ENCODE results near the gene ABCD4.
"Not testable (repeated sequence)": the region's sequence is repeated elsewhere in the genome, so short reads cannot be mapped to it uniquely, and the experiment has no call there.

Gene ABCD4

DNA sequence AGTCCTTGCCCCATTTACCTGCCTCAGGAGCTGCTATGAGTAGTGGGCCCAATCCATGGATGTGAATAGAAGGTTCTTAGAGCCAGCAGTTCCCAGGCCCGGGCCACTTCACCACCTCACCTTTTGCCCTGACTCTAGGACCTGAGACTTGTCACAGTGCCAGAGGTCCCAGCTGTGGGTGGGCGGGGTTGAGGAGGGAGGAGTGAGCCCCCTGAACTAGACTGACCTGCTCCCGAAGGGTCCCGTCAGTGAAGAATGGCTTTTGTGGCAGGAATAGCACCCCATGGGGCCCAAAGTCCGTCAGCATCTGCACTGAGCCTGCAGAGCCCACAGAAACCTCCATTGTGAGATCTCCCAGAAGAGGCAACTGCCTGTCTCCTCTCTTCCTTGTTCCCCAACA lies 12.9 kb downstream of the ABCD4 start:
- TF ChIP-seq GATA1 (IDR thresholded peaks at IDR 0.05; ENCODE audit: low read depth, low read length) = no peak
- TF ChIP-seq POLR2A (IDR thresholded peaks at IDR 0.05; ENCODE audit: low read length) = no peak
- no peak for DNase-seq

GRCh38 chr14:74286736-74287135 lies 16.0 kb downstream of the ABCD4 start:
- no peak for TF ChIP-seq POLR2A (IDR thresholded peaks at IDR 0.05; ENCODE audit: low read length)
- TF ChIP-seq GATA1 (IDR thresholded peaks at IDR 0.05; ENCODE audit: low read depth, low read length) = no peak
- no peak for DNase-seq

DNA sequence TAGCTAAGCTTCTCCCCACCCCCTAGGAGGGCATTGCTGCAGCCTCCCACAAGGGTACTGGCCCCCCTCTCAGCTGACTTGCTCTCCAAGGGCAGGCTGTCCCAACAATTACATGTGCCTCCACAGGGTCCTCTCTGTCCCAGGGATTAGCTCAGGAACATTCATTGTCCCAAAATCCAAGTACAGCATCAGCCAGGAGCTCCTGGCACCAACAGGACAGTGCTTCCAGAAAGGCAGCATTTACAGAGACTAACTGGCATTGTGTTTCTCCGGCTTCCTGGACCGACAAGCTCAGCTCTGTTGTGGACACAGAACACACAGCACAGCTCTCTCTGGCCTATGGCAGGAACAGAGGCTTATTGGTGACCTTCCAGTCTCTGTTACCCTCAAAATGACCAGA lies 21.7 kb downstream of the ABCD4 start:
- no peak for TF ChIP-seq POLR2A (IDR thresholded peaks at IDR 0.05; ENCODE audit: low read length)
- no peak for TF ChIP-seq GATA1 (IDR thresholded peaks at IDR 0.05; ENCODE audit: low read depth, low read length)
- DNase-seq = no peak

- DNase-seq = no peak
- TF ChIP-seq GATA1 (IDR thresholded peaks at IDR 0.05; ENCODE audit: low read depth, low read length) (no peak), POLR2A (IDR thresholded peaks at IDR 0.05; ENCODE audit: low read length) (no peak)
These were observed 24.7 kb downstream of the ABCD4 start for GRCh38 chr14:74278080-74278479.

DNA sequence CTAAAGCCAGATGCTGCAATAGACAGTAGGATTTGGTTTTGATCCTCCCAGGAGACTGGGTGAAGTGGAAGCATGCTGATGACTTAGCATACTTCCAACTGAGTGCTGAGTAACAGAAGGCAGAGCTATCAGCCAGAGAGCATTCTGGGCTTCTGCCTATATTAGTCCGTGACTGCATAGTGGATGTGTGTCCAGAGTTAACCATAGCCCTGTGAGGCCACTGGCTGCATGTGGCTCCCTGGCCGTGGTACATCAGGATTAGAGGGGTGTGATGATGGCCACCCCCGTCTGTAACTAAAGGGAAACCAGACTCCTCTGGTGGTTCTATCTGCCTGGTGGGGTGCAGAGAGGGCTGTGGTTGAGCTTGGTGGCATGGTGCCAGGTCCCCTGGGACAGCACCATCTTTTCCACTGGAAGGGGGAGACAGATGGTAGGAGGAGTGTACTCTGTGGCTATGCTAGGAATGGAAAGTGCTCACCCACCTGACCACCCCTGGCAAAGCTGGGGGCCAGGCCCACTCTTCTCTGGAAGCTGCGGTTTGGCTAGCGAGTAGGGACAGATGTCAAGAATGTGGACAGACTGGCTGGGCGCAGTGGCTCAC lies 27.4 kb downstream of the ABCD4 start:
- no peak for TF ChIP-seq POLR2A (IDR thresholded peaks at IDR 0.05; ENCODE audit: low read length)
- TF ChIP-seq GATA1 (IDR thresholded peaks at IDR 0.05; ENCODE audit: low read depth, low read length) = no peak
- DNase-seq = peak in 1 of 2 experiments; percentile 26

DNA sequence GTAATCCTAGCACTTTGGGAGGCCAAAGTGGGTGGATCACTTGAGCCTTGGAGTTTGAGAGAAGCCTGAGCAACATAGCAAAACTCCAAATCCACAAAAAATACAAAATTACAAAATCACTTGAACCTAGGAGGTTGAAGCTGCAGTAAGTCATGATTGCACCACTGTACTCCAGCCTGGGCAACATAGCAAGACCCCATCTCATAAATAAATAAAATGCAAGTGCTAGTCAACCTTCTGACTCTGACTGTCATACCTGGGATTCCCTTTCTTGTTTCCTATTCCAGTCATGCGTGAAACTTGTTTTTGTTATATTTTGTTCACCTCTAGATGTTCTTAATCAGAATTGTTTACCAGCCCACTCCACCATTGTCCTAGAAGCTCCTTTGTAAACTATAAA lies 31.4 kb downstream of the ABCD4 start:
- no peak for DNase-seq
- TF ChIP-seq GATA1 (IDR thresholded peaks at IDR 0.05; ENCODE audit: low read depth, low read length) = no peak
- TF ChIP-seq POLR2A (IDR thresholded peaks at IDR 0.05; ENCODE audit: low read length) = no peak

DNA sequence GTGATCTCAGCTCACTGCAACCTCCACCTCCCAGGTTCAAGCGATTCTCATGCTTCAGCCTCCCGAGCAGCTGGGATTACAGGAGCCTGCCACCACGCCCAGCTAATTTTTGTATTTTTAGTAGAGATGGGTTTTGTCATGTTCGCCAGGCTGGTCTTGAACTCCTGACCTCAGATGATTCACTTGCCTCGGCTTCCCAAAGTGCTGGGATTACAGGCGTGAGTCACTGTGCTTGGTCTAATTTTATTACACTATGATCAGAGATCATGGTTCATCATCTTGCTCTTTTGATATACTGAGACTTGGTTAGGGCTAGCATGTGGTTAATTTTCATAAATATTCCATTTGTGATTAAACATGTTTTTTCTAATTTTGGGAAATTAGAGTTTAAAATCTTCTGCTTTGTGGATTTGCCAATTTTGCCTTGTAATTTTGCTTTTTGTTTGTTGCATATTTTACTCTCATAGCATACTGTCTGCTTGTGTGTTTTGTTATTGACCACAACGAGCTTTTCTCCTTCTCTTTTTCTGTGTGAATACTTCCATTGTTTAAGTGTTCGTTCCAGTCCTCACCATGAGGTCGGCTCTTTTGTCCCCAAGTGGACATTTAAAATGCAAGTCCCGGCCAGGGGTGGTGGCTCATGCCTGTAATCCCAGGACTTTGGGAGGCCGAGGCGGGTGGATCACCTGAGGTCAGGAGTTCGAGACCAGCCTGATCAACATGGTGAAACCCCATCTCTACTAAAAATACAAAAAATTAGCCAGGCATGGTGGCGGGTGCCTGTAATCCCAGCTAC lies 32.2 kb downstream of the ABCD4 start:
- DNase-seq = not testable (repeated sequence)

DNA sequence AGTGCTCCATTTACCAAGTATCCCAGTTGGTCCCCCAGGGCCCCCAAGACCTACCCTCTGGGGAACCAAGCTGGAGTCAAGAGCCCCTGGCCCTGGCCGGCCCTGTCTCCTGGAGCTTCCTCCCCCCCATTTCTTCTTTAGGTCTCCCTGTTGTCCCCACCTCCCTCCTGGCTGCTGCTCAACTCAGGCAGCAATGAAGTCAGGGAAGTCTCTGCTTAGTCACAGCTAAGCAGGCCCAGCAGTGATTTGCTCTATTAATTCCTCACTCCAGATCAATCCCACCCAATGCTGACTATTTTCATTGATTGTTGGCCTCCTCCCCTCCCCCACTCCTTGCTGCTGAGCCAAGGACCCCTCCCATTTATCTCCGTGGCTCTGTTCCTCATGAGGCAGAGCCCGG lies 35.1 kb downstream of the ABCD4 start:
- TF ChIP-seq GATA1 (IDR thresholded peaks at IDR 0.05; ENCODE audit: low read depth, low read length) (no peak), POLR2A (IDR thresholded peaks at IDR 0.05; ENCODE audit: low read length) (no peak)
- DNase-seq = no peak

DNA sequence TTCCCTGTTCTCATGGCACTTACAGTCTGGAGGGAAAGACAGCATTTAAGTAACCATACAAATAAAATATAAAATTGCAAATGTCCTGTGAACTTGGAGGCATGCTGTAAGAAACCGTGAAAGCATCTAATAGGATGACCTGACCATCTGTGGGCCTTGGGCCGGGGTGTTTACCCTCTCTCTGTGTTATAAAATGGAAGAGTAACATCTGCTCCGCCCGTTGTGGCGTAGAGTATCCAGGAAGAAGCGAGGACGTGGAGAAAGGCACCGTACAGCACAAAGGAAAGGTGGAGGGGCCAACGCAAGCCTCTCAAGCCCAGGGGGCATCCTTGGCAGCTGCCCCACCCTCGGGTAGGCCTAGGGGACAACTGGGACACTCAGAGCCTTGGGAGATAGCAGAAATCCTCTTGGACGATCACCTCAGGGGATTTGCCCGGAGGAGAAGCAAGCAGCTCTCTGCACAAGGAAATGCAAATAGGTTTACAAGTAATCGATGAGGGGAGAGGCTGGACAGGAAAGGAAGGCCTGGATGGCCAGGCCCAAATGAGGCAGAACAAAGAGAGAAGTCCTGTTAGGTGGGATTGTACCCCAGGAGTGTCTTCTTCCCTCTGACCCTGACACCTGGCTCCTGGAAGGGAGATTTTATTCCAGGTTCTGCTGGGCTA lies 37.3 kb downstream of the ABCD4 start:
- no peak for DNase-seq
- TF ChIP-seq GATA1 (IDR thresholded peaks at IDR 0.05; ENCODE audit: low read depth, low read length) = no peak
- no peak for TF ChIP-seq POLR2A (IDR thresholded peaks at IDR 0.05; ENCODE audit: low read length)

- no peak for DNase-seq
- TF ChIP-seq GATA1 (IDR thresholded peaks at IDR 0.05; ENCODE audit: low read depth, low read length) = no peak
- no peak for TF ChIP-seq POLR2A (IDR thresholded peaks at IDR 0.05; ENCODE audit: low read length)
These were observed 38.8 kb downstream of the ABCD4 start for GRCh38 chr14:74263921-74264320.

DNA sequence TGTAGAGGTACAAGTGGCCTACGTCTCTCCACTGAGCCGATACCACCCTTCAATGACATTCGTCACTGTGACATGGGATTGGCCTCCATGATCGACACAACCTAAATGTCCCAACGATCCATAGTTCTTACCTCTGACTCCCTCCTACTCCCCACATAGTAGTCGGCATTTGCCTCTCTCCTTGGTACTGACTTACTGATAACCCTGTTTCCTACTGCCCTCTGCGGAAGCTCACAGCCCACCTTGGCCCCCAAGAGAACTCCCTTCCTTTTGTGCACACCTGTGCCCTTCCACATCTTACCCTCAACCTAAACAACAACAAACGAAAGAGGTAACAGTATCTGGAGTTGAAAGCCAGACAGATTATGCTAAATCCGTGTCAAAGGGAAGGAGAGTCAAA lies 39.6 kb downstream of the ABCD4 start:
- DNase-seq = no peak
- TF ChIP-seq GATA1 (IDR thresholded peaks at IDR 0.05; ENCODE audit: low read depth, low read length) (no peak), POLR2A (IDR thresholded peaks at IDR 0.05; ENCODE audit: low read length) (no peak)

DNA sequence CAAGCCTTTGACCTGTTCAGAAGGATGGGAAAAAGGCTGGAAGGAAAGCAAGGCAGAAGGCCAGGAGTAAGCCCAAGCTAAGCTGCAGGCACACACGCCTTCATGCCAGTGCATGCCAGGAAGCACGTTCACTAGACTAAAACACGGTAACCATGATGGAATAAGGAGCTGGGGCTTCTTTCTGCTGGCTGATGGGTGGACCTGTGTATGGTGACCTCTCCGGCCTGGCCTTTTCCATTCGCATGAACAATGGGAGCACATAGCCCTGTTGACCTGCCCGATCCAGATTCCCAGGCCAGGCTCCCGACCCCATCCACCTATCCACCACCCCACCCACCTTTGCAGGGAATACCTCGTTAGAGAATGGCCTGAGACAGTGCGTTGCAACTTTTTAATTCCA lies 40.7 kb downstream of the ABCD4 start:
- no peak for TF ChIP-seq GATA1 (IDR thresholded peaks at IDR 0.05; ENCODE audit: low read depth, low read length)
- TF ChIP-seq POLR2A (IDR thresholded peaks at IDR 0.05; ENCODE audit: low read length) = no peak
- no peak for DNase-seq

DNA sequence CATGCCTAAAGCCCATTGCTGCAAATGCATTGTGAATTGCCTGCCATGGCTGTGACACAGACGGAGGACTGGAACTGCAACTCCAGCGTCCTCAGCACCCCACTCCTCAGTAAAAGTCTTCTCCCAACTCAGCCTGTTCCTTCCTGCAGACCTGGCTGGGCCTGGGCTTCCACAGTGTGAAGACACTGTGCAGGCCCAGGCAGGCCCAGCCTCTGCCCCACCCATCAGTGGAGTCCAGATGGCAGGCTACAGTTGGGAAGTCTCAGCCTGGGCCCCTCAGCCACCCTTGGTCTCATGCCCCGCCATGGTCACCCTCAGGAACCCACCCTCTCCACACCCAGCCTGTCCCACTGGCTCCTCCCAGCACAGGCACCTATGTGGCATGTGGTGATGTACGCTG lies 41.4 kb downstream of the ABCD4 start:
- DNase-seq = no peak
- TF ChIP-seq POLR2A (IDR thresholded peaks at IDR 0.05; ENCODE audit: low read length) = no peak
- TF ChIP-seq GATA1 (IDR thresholded peaks at IDR 0.05; ENCODE audit: low read depth, low read length) = no peak

DNA sequence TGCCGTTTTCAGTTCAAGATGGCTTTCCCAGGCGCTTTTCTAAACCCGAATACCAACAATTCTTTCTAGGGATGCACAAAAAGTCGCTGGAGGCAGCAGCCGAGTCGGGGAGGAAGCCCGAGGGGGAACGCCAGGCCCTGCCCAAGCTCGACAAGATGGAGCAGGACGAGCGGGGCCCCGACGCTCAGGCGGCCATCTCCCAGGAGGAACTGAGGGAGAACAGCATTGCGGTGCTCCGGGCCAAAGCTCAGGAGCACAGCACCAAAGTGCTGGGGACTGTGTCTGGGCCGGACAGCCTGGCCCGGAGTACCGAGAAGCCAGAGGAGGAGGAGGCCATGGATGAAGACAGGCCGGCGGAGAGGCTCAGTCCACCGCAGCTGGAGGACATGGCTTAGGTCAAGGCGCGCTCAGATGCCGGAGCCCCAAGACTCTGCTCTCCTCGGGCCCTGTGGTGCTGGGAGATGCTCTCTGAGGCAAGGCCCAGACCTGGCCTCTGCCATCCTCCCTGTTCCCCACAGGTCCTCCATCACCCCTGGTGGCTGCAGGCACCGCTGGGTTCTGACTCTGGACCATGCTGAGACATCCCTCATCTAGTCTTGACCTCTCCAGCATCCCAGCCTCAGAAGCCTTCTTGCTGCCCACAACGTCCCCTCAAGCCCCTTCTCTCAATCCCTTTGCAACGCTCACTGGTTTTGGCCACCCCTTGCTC lies 42.1 kb downstream of the ABCD4 start:
- TF ChIP-seq GATA1 (IDR thresholded peaks at IDR 0.05; ENCODE audit: low read depth, low read length) (no peak), POLR2A (IDR thresholded peaks at IDR 0.05; ENCODE audit: low read length) (no peak)
- DNase-seq = no peak

Data from erythroblast (primary cell).